ENCODE results near the gene RBM17. TPM values are rescaled to one million over a fixed set of nuclear protein-coding genes. Genes with fewer than 3 reads are reported as not detected.

RBM17 gene
- total RNA-seq, 1 donor from 2014 or later = 142 TPM

GRCh38 chr10:6086375-6087233 is 2.2 kb upstream of the RBM17 start:
- TF ChIP-seq CTCF (conservative IDR thresholded peaks at IDR 0.05) = peak; percentile 78
- Mint-ChIP-seq H3K4me3 (peak overlapping the region; percentile 3), H3K36me3 (ENCODE audit: low read depth) (no peaks in the 10 kb centered on the region), H3K27me3 (ENCODE audit: low read depth) (peaks cover 29% of the 10 kb centered on the region), H3K9me3 (no peaks in the 10 kb centered on the region), H3K27ac (ENCODE audit: unreplicated experiment) (no peak overlapping the region), H3K4me1 (peaks cover 29% of the 10 kb centered on the region)
- DNase-seq (ENCODE audit: low read depth, low spot score) = peak; percentile 77

- no peaks in the 10 kb centered on the region for H3K9me3 Mint-ChIP-seq
- H3K36me3 Mint-ChIP-seq (ENCODE audit: low read depth) = no peaks in the 10 kb centered on the region
- TF ChIP-seq CTCF (conservative IDR thresholded peaks at IDR 0.05) = no peak
- peak overlapping the region; percentile 96 for H3K4me3 Mint-ChIP-seq
- H3K4me1 Mint-ChIP-seq = peaks cover 41% of the 10 kb centered on the region
- peak overlapping the region; percentile 2 for H3K27ac Mint-ChIP-seq (ENCODE audit: unreplicated experiment)
- DNase-seq (ENCODE audit: low read depth, low spot score) = peak; percentile 38
- peaks cover 5% of the 10 kb centered on the region for H3K27me3 Mint-ChIP-seq (ENCODE audit: low read depth)
Measured at GRCh38 chr10:6089334-6090219, 743 bp downstream of the RBM17 start.

GRCh38 chr10:6091630-6092029 is 2.8 kb downstream of the RBM17 start:
- Mint-ChIP-seq H3K9me3 (no peaks in the 10 kb centered on the region), H3K4me3 (peak overlapping the region; percentile 73), H3K36me3 (ENCODE audit: low read depth) (no peaks in the 10 kb centered on the region), H3K4me1 (peaks cover 45% of the 10 kb centered on the region), H3K27me3 (ENCODE audit: low read depth) (peaks cover 3% of the 10 kb centered on the region), H3K27ac (ENCODE audit: unreplicated experiment) (no peak overlapping the region)
- TF ChIP-seq CTCF (conservative IDR thresholded peaks at IDR 0.05) = no peak
- DNase-seq (ENCODE audit: low read depth, low spot score) = no peak

GRCh38 chr10:6092731-6093130 is 3.9 kb downstream of the RBM17 start:
- DNase-seq (ENCODE audit: low read depth, low spot score) = no peak
- Mint-ChIP-seq H3K36me3 (ENCODE audit: low read depth) (no peaks in the 10 kb centered on the region), H3K4me1 (peaks cover 45% of the 10 kb centered on the region), H3K27ac (ENCODE audit: unreplicated experiment) (no peak overlapping the region), H3K4me3 (peak overlapping the region; percentile 73), H3K27me3 (ENCODE audit: low read depth) (peaks cover 3% of the 10 kb centered on the region), H3K9me3 (no peaks in the 10 kb centered on the region)
- TF ChIP-seq CTCF (conservative IDR thresholded peaks at IDR 0.05) = no peak

GRCh38 chr10:6095810-6096570 is 7.2 kb downstream of the RBM17 start:
- Mint-ChIP-seq H3K27ac (ENCODE audit: unreplicated experiment) (no peak overlapping the region), H3K27me3 (ENCODE audit: low read depth) (no peaks in the 10 kb centered on the region), H3K9me3 (no peaks in the 10 kb centered on the region), H3K4me3 (no peak overlapping the region), H3K36me3 (ENCODE audit: low read depth) (no peaks in the 10 kb centered on the region), H3K4me1 (peaks cover 27% of the 10 kb centered on the region)
- no peak for TF ChIP-seq CTCF (conservative IDR thresholded peaks at IDR 0.05)
- no peak for DNase-seq (ENCODE audit: low read depth, low spot score)

All from neural crest cell (in vitro differentiated cells).